ENCODE results near the gene USP32. TPM values are rescaled to one million over a fixed set of nuclear protein-coding genes. Genes with fewer than 3 reads are reported as not detected.
A peak's percentile ranks its signal among the peaks of the same experiment; 100 is the strongest.

Gene USP32
- total RNA-seq, 1 experiment from 2014 or later, result 73.5 TPM

DNA sequence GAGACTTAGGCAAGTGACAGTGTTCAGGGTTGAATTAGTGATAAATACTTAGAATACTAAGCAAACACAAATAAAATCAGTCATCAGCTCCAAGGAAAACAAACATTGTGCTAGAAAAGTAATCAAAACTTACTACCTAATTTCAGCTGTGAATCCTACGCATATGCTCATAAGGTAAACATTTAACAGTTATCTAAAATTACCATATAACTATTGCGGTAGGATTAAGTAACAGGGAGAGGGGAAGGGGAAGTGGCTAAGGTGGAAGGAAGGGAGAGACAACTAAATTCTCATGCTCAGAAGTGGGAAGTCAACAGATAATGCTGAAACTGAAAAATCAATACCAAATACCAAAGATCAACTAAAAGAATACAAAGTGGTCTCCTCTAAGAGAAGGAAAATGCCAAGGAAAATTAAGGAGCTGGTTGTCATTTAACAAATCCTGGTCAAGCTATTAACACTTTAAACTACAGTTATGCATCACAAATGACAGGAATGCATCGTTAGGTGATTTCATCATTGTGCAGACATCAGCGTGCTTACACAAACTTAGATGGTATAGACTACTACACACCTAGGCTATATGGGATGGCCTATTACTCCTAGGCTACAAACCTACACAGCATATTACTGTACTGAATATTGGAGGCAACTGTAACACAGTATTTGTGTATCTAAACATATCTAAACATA lies 20.0 kb downstream of the USP32 start:
- Mint-ChIP-seq H3K4me3 (no peak overlapping the region), H3K27ac (peak overlapping the region in 2 of 3 experiments; percentile 45 to 79; a peak in 4 of 7 replicates)
- no CpG with 5 or more reads among the region's 4 CpGs for WGBS (ENCODE audit: extremely low coverage, insufficient read length, low lambda C conversion rate)

More for the DNA sequence above, 20.0 kb downstream of the USP32 start:
- H2BK12ac ChIP-seq (ENCODE audit: insufficient read length, low read depth, low read length), result no peak overlapping the region
- H3K4me2 ChIP-seq (ENCODE audit: insufficient read depth, insufficient read length, low read length), result no peak overlapping the region
- H3K4me1 Mint-ChIP-seq, result peaks cover 20% of the 10 kb centered on the region in 2 experiments
- no peak overlapping the region for H2BK5ac ChIP-seq (ENCODE audit: insufficient read length, low read length)
- no peak overlapping the region for H3T11ph ChIP-seq (ENCODE audit: low read length)
- no peak overlapping the region for H3K56ac ChIP-seq (ENCODE audit: insufficient read length, low read depth, low read length)
- peaks cover 0 to 8% (median 2%) of the 10 kb centered on the region in 3 experiments; a peak in 3 of 7 replicates for H3K36me3 Mint-ChIP-seq (ENCODE audit: insufficient read depth in 1 of 3, low read depth in 3 of 3)
- H2AK5ac ChIP-seq (ENCODE audit: insufficient read length, low read length), result no peak overlapping the region
- no peak for DNase-seq
- H3K27me3 ChIP-seq (ENCODE audit: insufficient read depth, low read length), result no peaks in the 10 kb centered on the region
- no peak overlapping the region for H3K14ac ChIP-seq (ENCODE audit: insufficient read depth, low read length)
- no peaks in the 10 kb centered on the region for H3K27me3 Mint-ChIP-seq (ENCODE audit: low read depth)
- no peak overlapping the region for H4K5ac ChIP-seq (ENCODE audit: insufficient read length, low read depth, low read length)
- H4K20me1 ChIP-seq (ENCODE audit: control insufficient read depth, insufficient read depth, insufficient read length), result no peaks in the 10 kb centered on the region
- H3K9ac ChIP-seq (ENCODE audit: extremely low read depth, insufficient read length, low read length), result no peak overlapping the region
- no peaks in the 10 kb centered on the region for H3K23me2 ChIP-seq (ENCODE audit: insufficient read length, low read depth, low read length, poor library complexity, severe bottlenecking)
- no peak overlapping the region for H3K18ac ChIP-seq (ENCODE audit: insufficient read length, low read depth, low read length)
- peaks cover 2% of the 10 kb centered on the region; the same call in 1 of the 2 replicates for H3K4me1 ChIP-seq (ENCODE audit: insufficient read depth, low read length)
- H4K91ac ChIP-seq (ENCODE audit: insufficient read length, low read depth, low read length), result no peak overlapping the region
- peaks cover 18% of the 10 kb centered on the region; the same call in 1 of the 2 replicates for H3K79me2 ChIP-seq (ENCODE audit: insufficient read depth, low read length)
- H3K27ac ChIP-seq (ENCODE audit: insufficient read length, low read depth, low read length), result no peak overlapping the region
- H4K8ac ChIP-seq (replicated peaks; ENCODE audit: insufficient read length, low read depth, low read length), result no peak overlapping the region
- no peaks in the 10 kb centered on the region for H3K9me3 ChIP-seq (ENCODE audit: control insufficient read depth, low read depth, low read length)
- no peaks in the 10 kb centered on the region for H3K9me3 Mint-ChIP-seq
- no peak overlapping the region for H3K23ac ChIP-seq (ENCODE audit: insufficient read length, low read depth, low read length)
- no peaks in the 10 kb centered on the region for H3K79me1 ChIP-seq (ENCODE audit: insufficient read depth, low read depth, low read length, poor library complexity, severe bottlenecking)
- no peak overlapping the region for H2AFZ ChIP-seq (ENCODE audit: low read length)
- no peak for TF ChIP-seq CTCF (conservative IDR thresholded peaks at IDR 0.05)
- no peak overlapping the region for H2BK15ac ChIP-seq (ENCODE audit: low read depth, low read length)
- H2BK120ac ChIP-seq (ENCODE audit: low read depth, low read length, poor library complexity, severe bottlenecking), result no peak overlapping the region
- H2BK20ac ChIP-seq (ENCODE audit: low read depth, low read length, poor library complexity, severe bottlenecking), result no peak overlapping the region
- H3K4ac ChIP-seq (ENCODE audit: low read depth, low read length), result no peak overlapping the region
